C4-2B (cell line): Measurements from ENCODE around the gene ACMSD.

ENCODE experiments used
- ZFX ChIP-seq: fragments of 450-650 bp; IDR thresholded peaks from 2 replicates; pipeline ENCODE4 v1.6.1; 2017
- TF ChIP-seq, protein P1 (sequence below): fragments of 450-650 bp; conservative IDR thresholded peaks from 2 replicates; pipeline ENCODE4 v1.5.1; 2017; ENCODE audit warnings: mild to moderate bottlenecking

DNA sequence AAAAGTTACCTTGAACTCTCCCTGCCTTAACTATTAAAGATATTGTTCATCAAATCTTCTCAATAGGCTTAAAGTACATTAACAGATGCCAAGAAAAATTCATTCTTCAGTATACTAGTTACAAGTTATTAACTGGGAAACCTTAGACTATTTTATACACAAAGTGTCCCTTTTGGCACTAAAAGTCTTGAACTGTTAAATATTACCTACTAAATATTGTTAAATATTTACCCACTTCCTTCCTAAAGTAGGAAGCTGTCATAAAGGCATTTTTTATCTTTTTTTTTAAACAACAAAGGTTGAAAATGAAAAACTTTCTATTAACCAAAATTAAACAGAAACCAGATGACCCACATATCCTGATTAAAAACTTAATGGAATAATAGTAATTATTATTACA, 60.8 kb downstream of the ACMSD start:
- TF ChIP-seq, protein P1, sequence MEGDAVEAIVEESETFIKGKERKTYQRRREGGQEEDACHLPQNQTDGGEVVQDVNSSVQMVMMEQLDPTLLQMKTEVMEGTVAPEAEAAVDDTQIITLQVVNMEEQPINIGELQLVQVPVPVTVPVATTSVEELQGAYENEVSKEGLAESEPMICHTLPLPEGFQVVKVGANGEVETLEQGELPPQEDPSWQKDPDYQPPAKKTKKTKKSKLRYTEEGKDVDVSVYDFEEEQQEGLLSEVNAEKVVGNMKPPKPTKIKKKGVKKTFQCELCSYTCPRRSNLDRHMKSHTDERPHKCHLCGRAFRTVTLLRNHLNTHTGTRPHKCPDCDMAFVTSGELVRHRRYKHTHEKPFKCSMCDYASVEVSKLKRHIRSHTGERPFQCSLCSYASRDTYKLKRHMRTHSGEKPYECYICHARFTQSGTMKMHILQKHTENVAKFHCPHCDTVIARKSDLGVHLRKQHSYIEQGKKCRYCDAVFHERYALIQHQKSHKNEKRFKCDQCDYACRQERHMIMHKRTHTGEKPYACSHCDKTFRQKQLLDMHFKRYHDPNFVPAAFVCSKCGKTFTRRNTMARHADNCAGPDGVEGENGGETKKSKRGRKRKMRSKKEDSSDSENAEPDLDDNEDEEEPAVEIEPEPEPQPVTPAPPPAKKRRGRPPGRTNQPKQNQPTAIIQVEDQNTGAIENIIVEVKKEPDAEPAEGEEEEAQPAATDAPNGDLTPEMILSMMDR = no peak
- TF ChIP-seq ZFX = no peak
